ENCODE measurements around the gene SSTR3. TPM values are rescaled to one million over a fixed set of nuclear protein-coding genes. Genes with fewer than 3 reads are reported as not detected.
"Not testable (repeated sequence)": the region's sequence is repeated elsewhere in the genome, so short reads cannot be mapped to it uniquely, and the experiment has no call there.

SSTR3 gene
- total RNA-seq, 2 experiments from 2014 or later, result 1.9 to 2.1 TPM

DNA sequence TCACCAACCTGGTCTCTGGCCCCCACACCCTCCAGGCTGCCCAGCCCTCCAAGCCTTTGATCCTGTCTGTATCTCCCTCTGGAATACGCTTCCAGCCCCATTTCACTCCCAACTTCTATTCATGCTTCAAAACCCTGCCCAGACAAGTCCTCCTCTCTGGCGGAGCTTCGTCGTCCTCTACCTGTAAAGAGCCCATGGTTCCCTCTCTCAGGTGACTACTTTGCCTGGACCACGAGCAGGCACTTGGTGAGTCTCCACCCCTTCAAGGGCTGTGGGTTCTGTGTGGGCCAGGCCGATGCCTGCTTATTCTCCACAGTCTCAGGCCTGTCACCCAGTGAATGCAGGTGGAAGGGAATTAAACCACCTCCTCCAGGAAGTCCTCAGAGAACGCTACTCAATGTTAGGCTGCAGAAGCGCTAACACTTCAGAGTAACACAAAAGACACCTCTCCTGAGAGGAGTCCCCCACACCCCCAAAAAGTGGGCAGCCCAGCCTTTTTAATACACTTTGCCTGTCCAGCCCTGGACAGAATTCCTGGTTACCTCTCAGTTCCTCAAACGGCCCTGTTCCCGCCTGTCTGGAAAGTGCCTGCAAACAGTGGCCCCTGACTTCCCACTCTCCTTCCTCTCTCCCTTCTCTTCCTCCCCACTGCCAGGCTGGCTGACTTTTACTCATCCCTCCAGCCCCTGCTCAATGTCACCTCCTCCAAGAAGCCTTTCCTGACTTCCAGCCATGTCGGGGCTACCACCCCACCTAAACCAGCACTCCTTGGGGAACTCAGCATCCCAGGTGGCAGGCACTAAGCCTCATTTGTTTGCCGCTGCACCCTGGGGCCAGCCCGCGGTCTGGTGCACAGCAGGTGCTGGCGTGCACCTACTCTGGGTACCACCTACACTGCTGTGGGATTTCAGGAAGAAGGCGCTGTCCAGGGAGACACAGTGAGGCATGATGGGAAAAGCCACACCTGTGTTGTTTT lies 22.7 kb upstream of the SSTR3 start:
- ChIA-PET POLR2A (interaction anchor here (0.6 to 7.6 kb wide), 5 partner anchors 7 to 36 kb away, joined by 3 to 132 read pairs (median 9); no protein-coding TSS in a partner anchor), CTCF (no interaction called here)
- Mint-ChIP-seq H3K36me3 (ENCODE audit: low read depth) (peaks cover 96% of the 10 kb centered on the region), H3K27me3 (no peaks in the 10 kb centered on the region), H3K4me3 (peak overlapping the region; percentile 81), H3K27ac (peak overlapping the region; percentile 97), H3K4me1 (ENCODE audit: low read depth) (peaks cover 99% of the 10 kb centered on the region), H3K9me3 (no peaks in the 10 kb centered on the region)
- peak in 1 of 14 experiments; percentile 40 for DNase-seq
- intact Hi-C loops (cut with DNase I, micrococcal nuclease), result loop anchor here in 1 of 2 experiments (2.0 kb wide), 1 partner anchor 34 kb away; no protein-coding TSS in a partner anchor
- Histone ChIP-seq H3K4me1 (ENCODE audit: insufficient read depth, low read length) (peaks cover 100% of the 10 kb centered on the region), H3K4me3 (ENCODE audit: low read length) (no peak overlapping the region), H3K27me3 (ENCODE audit: control insufficient read depth in 1 of 2, insufficient read depth in 2 of 2, low read length in 2 of 2) (no peaks in the 10 kb centered on the region), H3K9me3 (ENCODE audit: control insufficient read depth in 1 of 2, insufficient read depth in 1 of 2, low read length in 2 of 2) (no peaks in the 10 kb centered on the region), H3K36me3 (ENCODE audit: insufficient read depth, low read length) (peaks cover 95% of the 10 kb centered on the region), H3K27ac (ENCODE audit: low read depth in 1 of 2, low read length in 2 of 2) (peak overlapping the region; percentile 58 to 90)
- ATAC-seq (ENCODE audit: poor library complexity), result no peak
- TF ChIP-seq, protein P1, sequence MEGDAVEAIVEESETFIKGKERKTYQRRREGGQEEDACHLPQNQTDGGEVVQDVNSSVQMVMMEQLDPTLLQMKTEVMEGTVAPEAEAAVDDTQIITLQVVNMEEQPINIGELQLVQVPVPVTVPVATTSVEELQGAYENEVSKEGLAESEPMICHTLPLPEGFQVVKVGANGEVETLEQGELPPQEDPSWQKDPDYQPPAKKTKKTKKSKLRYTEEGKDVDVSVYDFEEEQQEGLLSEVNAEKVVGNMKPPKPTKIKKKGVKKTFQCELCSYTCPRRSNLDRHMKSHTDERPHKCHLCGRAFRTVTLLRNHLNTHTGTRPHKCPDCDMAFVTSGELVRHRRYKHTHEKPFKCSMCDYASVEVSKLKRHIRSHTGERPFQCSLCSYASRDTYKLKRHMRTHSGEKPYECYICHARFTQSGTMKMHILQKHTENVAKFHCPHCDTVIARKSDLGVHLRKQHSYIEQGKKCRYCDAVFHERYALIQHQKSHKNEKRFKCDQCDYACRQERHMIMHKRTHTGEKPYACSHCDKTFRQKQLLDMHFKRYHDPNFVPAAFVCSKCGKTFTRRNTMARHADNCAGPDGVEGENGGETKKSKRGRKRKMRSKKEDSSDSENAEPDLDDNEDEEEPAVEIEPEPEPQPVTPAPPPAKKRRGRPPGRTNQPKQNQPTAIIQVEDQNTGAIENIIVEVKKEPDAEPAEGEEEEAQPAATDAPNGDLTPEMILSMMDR (IDR thresholded peaks at IDR 0.05), result no peak

DNA sequence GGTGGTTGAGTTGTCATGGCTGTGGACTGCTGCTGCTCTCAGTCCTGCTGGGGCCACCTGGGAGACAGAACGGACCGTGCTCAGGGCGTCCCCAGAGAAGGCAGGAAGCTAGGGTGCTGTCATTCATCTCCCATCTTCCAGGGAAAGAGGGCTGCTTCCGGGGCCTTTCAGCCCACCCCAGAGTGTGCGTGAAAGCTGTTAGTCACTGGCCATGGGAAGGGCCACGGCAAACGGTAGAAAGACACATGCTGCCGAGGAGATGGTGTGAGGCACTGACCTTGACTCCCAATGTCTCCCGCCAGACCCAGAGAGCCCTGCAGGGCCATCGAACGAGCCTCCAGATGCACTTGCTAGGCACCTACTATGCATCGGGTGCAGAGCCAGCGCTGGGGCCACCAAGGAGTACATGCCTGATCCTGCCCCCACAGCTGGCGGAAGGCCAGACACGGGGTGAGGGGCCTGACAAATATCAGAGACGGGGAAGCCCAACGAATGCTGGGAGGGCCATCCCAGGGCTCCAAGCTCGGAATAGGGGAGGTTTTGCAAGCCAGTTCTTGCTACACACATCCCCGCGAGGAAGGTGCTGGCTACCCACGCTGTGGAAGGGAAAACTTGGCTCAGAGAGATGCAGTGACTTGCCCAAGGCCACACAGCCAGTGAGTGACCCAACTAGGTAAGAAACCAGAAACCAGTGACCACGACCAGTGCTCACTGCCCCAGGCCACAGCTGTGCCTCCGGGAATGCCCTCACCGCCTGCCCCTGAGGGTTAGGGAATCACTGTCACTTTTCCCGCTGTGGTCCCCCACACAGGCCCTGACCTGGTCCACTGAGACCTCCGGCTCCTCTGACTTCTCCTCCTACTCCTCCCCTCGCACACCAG lies 21.7 kb upstream of the SSTR3 start:
- Mint-ChIP-seq H3K27ac (peak overlapping the region; percentile 97), H3K9me3 (no peaks in the 10 kb centered on the region), H3K4me3 (peak overlapping the region; percentile 81), H3K4me1 (ENCODE audit: low read depth) (peaks cover 99% of the 10 kb centered on the region), H3K27me3 (no peaks in the 10 kb centered on the region), H3K36me3 (ENCODE audit: low read depth) (peaks cover 96% of the 10 kb centered on the region)
- TF ChIP-seq, protein P1 (IDR thresholded peaks at IDR 0.05), result no peak
- ATAC-seq (ENCODE audit: poor library complexity) (no peak), DNase-seq (peak in 2 of 14 experiments; percentile 28 to 35)
- CTCF ChIA-PET, result interaction anchor here (1.6 kb wide), 1 partner anchor 11 kb away, joined by 4 read pairs; no protein-coding TSS in a partner anchor
- peaks cover 100% of the 10 kb centered on the region for H3K4me1 ChIP-seq (ENCODE audit: insufficient read depth, low read length)
- no peaks in the 10 kb centered on the region for H3K9me3 ChIP-seq (ENCODE audit: control insufficient read depth in 1 of 2, insufficient read depth in 1 of 2, low read length in 2 of 2)
- H3K27ac ChIP-seq (ENCODE audit: low read depth in 1 of 2, low read length in 2 of 2), result peak overlapping the region; percentile 58 to 90
- peaks cover 95% of the 10 kb centered on the region for H3K36me3 ChIP-seq (ENCODE audit: insufficient read depth, low read length)
- intact Hi-C loops (cut with DNase I, micrococcal nuclease), result loop anchor here in 1 of 2 experiments (2.0 kb wide), 1 partner anchor 33 kb away; no protein-coding TSS in a partner anchor
- POLR2A ChIA-PET, result interaction anchor here (0.6 to 7.6 kb wide), 6 partner anchors 8 to 374 kb away, joined by 3 to 132 read pairs (median 6); no protein-coding TSS in a partner anchor
- H3K27me3 ChIP-seq (ENCODE audit: control insufficient read depth in 1 of 2, insufficient read depth in 2 of 2, low read length in 2 of 2), result no peaks in the 10 kb centered on the region
- H3K4me3 ChIP-seq (ENCODE audit: low read length), result no peak overlapping the region

DNA sequence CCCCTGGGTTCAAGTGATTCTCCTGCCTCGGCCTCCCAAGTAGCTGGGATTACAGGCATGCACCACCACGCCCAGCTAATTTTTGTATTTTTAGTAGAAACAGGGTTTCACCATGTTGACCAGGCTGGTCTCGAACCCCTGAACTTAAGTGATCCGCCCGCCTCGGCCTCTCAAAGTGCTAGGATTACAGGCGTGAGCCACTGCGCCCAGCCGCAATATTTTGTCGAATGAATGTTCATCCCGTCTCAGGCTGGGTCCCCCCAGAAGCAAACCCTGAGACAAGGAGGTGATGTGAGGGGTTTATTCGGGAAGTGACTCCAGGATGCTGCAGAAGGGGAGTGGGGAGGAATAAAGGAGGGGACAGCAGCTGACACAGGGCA lies 21.1 kb upstream of the SSTR3 start:
- Histone ChIP-seq H3K36me3 (ENCODE audit: insufficient read depth, low read length) (peaks cover 95% of the 10 kb centered on the region), H3K4me1 (ENCODE audit: insufficient read depth, low read length) (peaks cover 100% of the 10 kb centered on the region), H3K27ac (ENCODE audit: low read depth in 1 of 2, low read length in 2 of 2) (peak overlapping the region; percentile 57 to 90)
- CTCF ChIA-PET, result interaction anchor here (1.6 to 5.9 kb wide), 2 partner anchors 10 to 34 kb away, joined by 4 to 43 read pairs; no protein-coding TSS in a partner anchor
- intact Hi-C loops (cut with DNase I, micrococcal nuclease); H3K9me3 ChIP-seq (ENCODE audit: control insufficient read depth in 1 of 2, insufficient read depth in 1 of 2, low read length in 2 of 2); ATAC-seq (ENCODE audit: poor library complexity); H3K9me3 Mint-ChIP-seq; H3K27me3 Mint-ChIP-seq; H3K4me3 ChIP-seq (ENCODE audit: low read length); DNase-seq; H3K27me3 ChIP-seq (ENCODE audit: control insufficient read depth in 1 of 2, insufficient read depth in 2 of 2, low read length in 2 of 2): not testable (repeated sequence)
- POLR2A ChIA-PET, result interaction anchor here (0.6 to 7.6 kb wide), 4 partner anchors 9 to 374 kb away, joined by 3 to 132 read pairs (median 26); no protein-coding TSS in a partner anchor
- Mint-ChIP-seq H3K36me3 (ENCODE audit: low read depth) (peaks cover 96% of the 10 kb centered on the region), H3K27ac (peak overlapping the region; percentile 97), H3K4me3 (peak overlapping the region; percentile 63), H3K4me1 (ENCODE audit: low read depth) (peaks cover 99% of the 10 kb centered on the region)
